ENCODE measurements around the gene RALGPS1. TPM values are rescaled to one million over a fixed set of nuclear protein-coding genes. Genes with fewer than 3 reads are reported as not detected.

RALGPS1 gene
- total RNA-seq, 1 donor from 2014 or later, result 30.7 TPM

GRCh38 chr9:127196826-127197145 is 282.2 kb downstream of the RALGPS1 start:
- no peak overlapping the region for H3K4me3 ChIP-seq
- H3K9me3 Mint-ChIP-seq, result no peaks in the 10 kb centered on the region
- no peak overlapping the region for H3K4me3 Mint-ChIP-seq
- no peak for DNase-seq (ENCODE audit: low spot score)
- no peaks in the 10 kb centered on the region for H3F3A ChIP-seq (ENCODE audit: low read depth)
- H3K36me3 ChIP-seq, result no peaks in the 10 kb centered on the region
- H3K27ac Mint-ChIP-seq, result peak overlapping the region; percentile 60
- no peak overlapping the region for H2AFZ ChIP-seq (replicated peaks)
- TF ChIP-seq CTCF (IDR thresholded peaks at IDR 0.05) (no peak), EZH2 (IDR thresholded peaks at IDR 0.05) (no peak), EZH2phosphoT487 (IDR thresholded peaks at IDR 0.05) (no peak)
- H3K27me3 ChIP-seq, result no peaks in the 10 kb centered on the region
- H3K9ac ChIP-seq, result no peak overlapping the region
- no peaks in the 10 kb centered on the region for H3K27me3 Mint-ChIP-seq (ENCODE audit: insufficient read depth, low read depth)
- peaks cover 5% of the 10 kb centered on the region for H3K4me1 ChIP-seq
- H4K20me1 ChIP-seq (ENCODE audit: low read depth), result no peaks in the 10 kb centered on the region
- no peaks in the 10 kb centered on the region for H3K79me2 ChIP-seq (ENCODE audit: low read depth)
- peaks cover 4% of the 10 kb centered on the region for H3K4me1 Mint-ChIP-seq
- no peaks in the 10 kb centered on the region for H3K36me3 Mint-ChIP-seq
- no peak overlapping the region for H3K4me2 ChIP-seq
- no peak overlapping the region for H3K27ac ChIP-seq
- no peaks in the 10 kb centered on the region for H3K9me3 ChIP-seq (ENCODE audit: low read depth)

- no peaks in the 10 kb centered on the region for H3K36me3 ChIP-seq
- Mint-ChIP-seq H3K4me3 (no peak overlapping the region), H3K9me3 (no peaks in the 10 kb centered on the region), H3K36me3 (no peaks in the 10 kb centered on the region), H3K27ac (peak overlapping the region; percentile 60), H3K4me1 (peaks cover 2% of the 10 kb centered on the region), H3K27me3 (ENCODE audit: insufficient read depth, low read depth) (no peaks in the 10 kb centered on the region)
- H3K79me2 ChIP-seq (ENCODE audit: low read depth), result no peaks in the 10 kb centered on the region
- TF ChIP-seq CTCF (IDR thresholded peaks at IDR 0.05), result no peak
- no peak for TF ChIP-seq EZH2phosphoT487 (IDR thresholded peaks at IDR 0.05)
- no peak for TF ChIP-seq EZH2 (IDR thresholded peaks at IDR 0.05)
- no peaks in the 10 kb centered on the region for H3K9me3 ChIP-seq (ENCODE audit: low read depth)
- DNase-seq (ENCODE audit: low spot score), result no peak
- no peaks in the 10 kb centered on the region for H4K20me1 ChIP-seq (ENCODE audit: low read depth)
- peaks cover 5% of the 10 kb centered on the region for H3K4me1 ChIP-seq
- H3K4me2 ChIP-seq, result no peak overlapping the region
- H3K4me3 ChIP-seq, result no peak overlapping the region
- H3F3A ChIP-seq (ENCODE audit: low read depth), result no peaks in the 10 kb centered on the region
- H3K9ac ChIP-seq, result no peak overlapping the region
- H3K27me3 ChIP-seq, result no peaks in the 10 kb centered on the region
- no peak overlapping the region for H2AFZ ChIP-seq (replicated peaks)
- H3K27ac ChIP-seq, result no peak overlapping the region
Measured at GRCh38 chr9:127197186-127197860, 282.7 kb downstream of the RALGPS1 start.

- H3K9me3 ChIP-seq (ENCODE audit: low read depth), result no peaks in the 10 kb centered on the region
- H3K4me1 ChIP-seq, result peaks cover 5% of the 10 kb centered on the region
- no peaks in the 10 kb centered on the region for H3K36me3 ChIP-seq
- H3K79me2 ChIP-seq (ENCODE audit: low read depth), result no peaks in the 10 kb centered on the region
- Mint-ChIP-seq H3K27ac (no peak overlapping the region), H3K27me3 (ENCODE audit: insufficient read depth, low read depth) (no peaks in the 10 kb centered on the region), H3K9me3 (no peaks in the 10 kb centered on the region), H3K4me3 (no peak overlapping the region), H3K4me1 (peaks cover 2% of the 10 kb centered on the region), H3K36me3 (no peaks in the 10 kb centered on the region)
- no peaks in the 10 kb centered on the region for H3K27me3 ChIP-seq
- H3F3A ChIP-seq (ENCODE audit: low read depth), result no peaks in the 10 kb centered on the region
- H2AFZ ChIP-seq (replicated peaks), result no peak overlapping the region
- no peaks in the 10 kb centered on the region for H4K20me1 ChIP-seq (ENCODE audit: low read depth)
- no peak for DNase-seq (ENCODE audit: low spot score)
- no peak overlapping the region for H3K9ac ChIP-seq
- H3K27ac ChIP-seq, result no peak overlapping the region
- no peak overlapping the region for H3K4me3 ChIP-seq
- no peak overlapping the region for H3K4me2 ChIP-seq
- TF ChIP-seq CTCF (IDR thresholded peaks at IDR 0.05) (no peak), EZH2 (IDR thresholded peaks at IDR 0.05) (no peak), EZH2phosphoT487 (IDR thresholded peaks at IDR 0.05) (no peak)
Measured at GRCh38 chr9:127197861-127198430, 283.4 kb downstream of the RALGPS1 start.
